Measurements from ENCODE around the gene RNF44.

- TF ChIP-seq CTCF (IDR thresholded peaks at IDR 0.05) (no peak), POLR2A (IDR thresholded peaks at IDR 0.05) (no peak)
Measured at GRCh38 chr5:176519810-176520720, 17.1 kb downstream of the RNF44 start.
